ENCODE results near the gene GTF3C1.

GRCh38 chr16:27476240-27476639 lies 73.5 kb downstream of the GTF3C1 start:
- TF ChIP-seq CTCF (IDR thresholded peaks at IDR 0.05; ENCODE audit: low read depth, low read length) (no peak), EZH2phosphoT487 (IDR thresholded peaks at IDR 0.05; ENCODE audit: low read depth) (no peak)

Measured in OCI-LY3 (cell line).